ENCODE data around the gene MED13.

DNA sequence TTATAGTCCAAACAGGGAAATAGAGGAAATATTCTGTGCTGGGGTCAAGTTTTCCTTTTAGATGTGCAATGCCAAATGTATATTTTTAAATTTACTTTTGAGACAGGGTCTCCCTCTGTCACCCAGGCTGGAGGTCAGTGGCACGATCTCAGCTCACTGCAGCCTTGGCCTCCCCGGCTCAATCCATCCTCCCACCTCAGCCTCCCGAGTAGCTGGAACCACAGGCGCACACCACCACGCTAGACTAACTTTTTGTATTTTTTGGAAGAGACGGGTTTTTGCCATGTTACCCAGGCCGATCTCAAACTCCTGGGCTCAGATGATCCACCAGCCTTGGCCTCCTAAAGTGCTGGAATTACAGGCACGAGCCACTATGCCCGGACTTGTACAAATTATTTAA, 25.8 kb upstream of the MED13 start:
- TF ChIP-seq, protein P1, sequence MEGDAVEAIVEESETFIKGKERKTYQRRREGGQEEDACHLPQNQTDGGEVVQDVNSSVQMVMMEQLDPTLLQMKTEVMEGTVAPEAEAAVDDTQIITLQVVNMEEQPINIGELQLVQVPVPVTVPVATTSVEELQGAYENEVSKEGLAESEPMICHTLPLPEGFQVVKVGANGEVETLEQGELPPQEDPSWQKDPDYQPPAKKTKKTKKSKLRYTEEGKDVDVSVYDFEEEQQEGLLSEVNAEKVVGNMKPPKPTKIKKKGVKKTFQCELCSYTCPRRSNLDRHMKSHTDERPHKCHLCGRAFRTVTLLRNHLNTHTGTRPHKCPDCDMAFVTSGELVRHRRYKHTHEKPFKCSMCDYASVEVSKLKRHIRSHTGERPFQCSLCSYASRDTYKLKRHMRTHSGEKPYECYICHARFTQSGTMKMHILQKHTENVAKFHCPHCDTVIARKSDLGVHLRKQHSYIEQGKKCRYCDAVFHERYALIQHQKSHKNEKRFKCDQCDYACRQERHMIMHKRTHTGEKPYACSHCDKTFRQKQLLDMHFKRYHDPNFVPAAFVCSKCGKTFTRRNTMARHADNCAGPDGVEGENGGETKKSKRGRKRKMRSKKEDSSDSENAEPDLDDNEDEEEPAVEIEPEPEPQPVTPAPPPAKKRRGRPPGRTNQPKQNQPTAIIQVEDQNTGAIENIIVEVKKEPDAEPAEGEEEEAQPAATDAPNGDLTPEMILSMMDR (IDR thresholded peaks at IDR 0.05), result no peak
- TF ChIP-seq EP300 (IDR thresholded peaks at IDR 0.05), result no peak
- no peak for TF ChIP-seq POLR2A (IDR thresholded peaks at IDR 0.05; ENCODE audit: low read depth)
- no peak for TF ChIP-seq POLR2AphosphoS5 (IDR thresholded peaks at IDR 0.05)
